ENCODE data around the gene POP5.

POP5 gene

DNA sequence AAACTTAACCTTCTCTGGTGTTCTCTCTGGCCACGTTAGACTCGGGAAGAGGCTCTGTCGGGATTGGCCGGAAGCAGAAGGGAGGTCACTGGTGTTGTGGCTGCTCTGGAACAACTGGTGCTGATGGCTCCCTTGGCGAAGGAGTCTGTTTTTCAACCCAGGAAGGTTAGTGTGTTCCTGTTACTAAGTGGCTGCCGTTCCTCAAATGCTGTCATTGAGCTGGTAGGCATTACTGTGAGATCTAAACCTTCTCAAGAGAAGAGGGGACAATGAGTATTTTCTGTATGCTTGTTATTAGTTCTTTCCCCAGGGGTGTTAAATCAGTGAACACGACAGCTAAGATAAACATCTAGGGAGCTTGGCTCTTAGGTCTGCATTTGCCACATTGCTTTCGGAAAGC is 18.3 kb downstream of the POP5 start:
- no peak overlapping the region for H3K4me3 ChIP-seq (replicated peaks; ENCODE audit: insufficient read depth, low read length)
- no peak overlapping the region for H3K27ac ChIP-seq (replicated peaks)
- TF ChIP-seq, protein P1, sequence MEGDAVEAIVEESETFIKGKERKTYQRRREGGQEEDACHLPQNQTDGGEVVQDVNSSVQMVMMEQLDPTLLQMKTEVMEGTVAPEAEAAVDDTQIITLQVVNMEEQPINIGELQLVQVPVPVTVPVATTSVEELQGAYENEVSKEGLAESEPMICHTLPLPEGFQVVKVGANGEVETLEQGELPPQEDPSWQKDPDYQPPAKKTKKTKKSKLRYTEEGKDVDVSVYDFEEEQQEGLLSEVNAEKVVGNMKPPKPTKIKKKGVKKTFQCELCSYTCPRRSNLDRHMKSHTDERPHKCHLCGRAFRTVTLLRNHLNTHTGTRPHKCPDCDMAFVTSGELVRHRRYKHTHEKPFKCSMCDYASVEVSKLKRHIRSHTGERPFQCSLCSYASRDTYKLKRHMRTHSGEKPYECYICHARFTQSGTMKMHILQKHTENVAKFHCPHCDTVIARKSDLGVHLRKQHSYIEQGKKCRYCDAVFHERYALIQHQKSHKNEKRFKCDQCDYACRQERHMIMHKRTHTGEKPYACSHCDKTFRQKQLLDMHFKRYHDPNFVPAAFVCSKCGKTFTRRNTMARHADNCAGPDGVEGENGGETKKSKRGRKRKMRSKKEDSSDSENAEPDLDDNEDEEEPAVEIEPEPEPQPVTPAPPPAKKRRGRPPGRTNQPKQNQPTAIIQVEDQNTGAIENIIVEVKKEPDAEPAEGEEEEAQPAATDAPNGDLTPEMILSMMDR (IDR thresholded peaks at IDR 0.05; ENCODE audit: insufficient read depth, low read length): no peak
- TF ChIP-seq POLR2AphosphoS5 (IDR thresholded peaks at IDR 0.05; ENCODE audit: low read depth) (no peak), GABPA (IDR thresholded peaks at IDR 0.05; ENCODE audit: low read depth) (no peak), SPI1 (IDR thresholded peaks at IDR 0.05; ENCODE audit: borderline replicate concordance, low read depth) (no peak)
- TF ChIP-seq, protein P2, sequence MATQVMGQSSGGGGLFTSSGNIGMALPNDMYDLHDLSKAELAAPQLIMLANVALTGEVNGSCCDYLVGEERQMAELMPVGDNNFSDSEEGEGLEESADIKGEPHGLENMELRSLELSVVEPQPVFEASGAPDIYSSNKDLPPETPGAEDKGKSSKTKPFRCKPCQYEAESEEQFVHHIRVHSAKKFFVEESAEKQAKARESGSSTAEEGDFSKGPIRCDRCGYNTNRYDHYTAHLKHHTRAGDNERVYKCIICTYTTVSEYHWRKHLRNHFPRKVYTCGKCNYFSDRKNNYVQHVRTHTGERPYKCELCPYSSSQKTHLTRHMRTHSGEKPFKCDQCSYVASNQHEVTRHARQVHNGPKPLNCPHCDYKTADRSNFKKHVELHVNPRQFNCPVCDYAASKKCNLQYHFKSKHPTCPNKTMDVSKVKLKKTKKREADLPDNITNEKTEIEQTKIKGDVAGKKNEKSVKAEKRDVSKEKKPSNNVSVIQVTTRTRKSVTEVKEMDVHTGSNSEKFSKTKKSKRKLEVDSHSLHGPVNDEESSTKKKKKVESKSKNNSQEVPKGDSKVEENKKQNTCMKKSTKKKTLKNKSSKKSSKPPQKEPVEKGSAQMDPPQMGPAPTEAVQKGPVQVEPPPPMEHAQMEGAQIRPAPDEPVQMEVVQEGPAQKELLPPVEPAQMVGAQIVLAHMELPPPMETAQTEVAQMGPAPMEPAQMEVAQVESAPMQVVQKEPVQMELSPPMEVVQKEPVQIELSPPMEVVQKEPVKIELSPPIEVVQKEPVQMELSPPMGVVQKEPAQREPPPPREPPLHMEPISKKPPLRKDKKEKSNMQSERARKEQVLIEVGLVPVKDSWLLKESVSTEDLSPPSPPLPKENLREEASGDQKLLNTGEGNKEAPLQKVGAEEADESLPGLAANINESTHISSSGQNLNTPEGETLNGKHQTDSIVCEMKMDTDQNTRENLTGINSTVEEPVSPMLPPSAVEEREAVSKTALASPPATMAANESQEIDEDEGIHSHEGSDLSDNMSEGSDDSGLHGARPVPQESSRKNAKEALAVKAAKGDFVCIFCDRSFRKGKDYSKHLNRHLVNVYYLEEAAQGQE (IDR thresholded peaks at IDR 0.05; ENCODE audit: insufficient replicate concordance, low read depth): no peak
- DNase-seq (ENCODE audit: low read depth in 1 of 2, low spot score in 1 of 2): no peak
- no peaks in the 10 kb centered on the region for H3K27me3 ChIP-seq (ENCODE audit: insufficient read depth, poor library complexity, severe bottlenecking)

DNA sequence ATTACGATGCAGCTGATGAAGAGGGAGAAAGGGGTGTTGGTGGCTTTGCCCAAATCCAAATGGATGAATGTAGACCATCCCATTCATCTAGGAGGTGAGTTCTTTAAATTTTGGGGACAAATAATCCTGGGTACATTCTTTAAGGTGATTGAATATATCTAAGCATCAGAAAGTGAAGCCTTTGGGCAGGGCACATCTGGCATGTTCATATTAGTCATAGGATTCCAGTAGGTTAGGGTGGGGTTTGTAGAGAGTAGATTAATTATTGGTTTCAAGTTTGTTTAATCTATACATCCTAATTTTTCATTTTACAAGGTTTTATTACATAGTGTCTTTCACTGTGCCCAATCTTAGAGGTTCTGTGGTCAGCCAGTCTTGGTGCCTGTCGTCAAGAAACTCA is 23.6 kb downstream of the POP5 start:
- no peak for DNase-seq (ENCODE audit: low read depth in 1 of 2, low spot score in 1 of 2)
- TF ChIP-seq POLR2AphosphoS5 (IDR thresholded peaks at IDR 0.05; ENCODE audit: low read depth) (no peak), SPI1 (IDR thresholded peaks at IDR 0.05; ENCODE audit: borderline replicate concordance, low read depth) (no peak), GABPA (IDR thresholded peaks at IDR 0.05; ENCODE audit: low read depth) (no peak)
- TF ChIP-seq, protein P1 (IDR thresholded peaks at IDR 0.05; ENCODE audit: insufficient read depth, low read length): no peak
- TF ChIP-seq, protein P2 (IDR thresholded peaks at IDR 0.05; ENCODE audit: insufficient replicate concordance, low read depth): no peak
- Histone ChIP-seq H3K4me3 (replicated peaks; ENCODE audit: insufficient read depth, low read length) (no peak overlapping the region), H3K27me3 (ENCODE audit: insufficient read depth, poor library complexity, severe bottlenecking) (no peaks in the 10 kb centered on the region), H3K27ac (replicated peaks) (no peak overlapping the region)

DNA sequence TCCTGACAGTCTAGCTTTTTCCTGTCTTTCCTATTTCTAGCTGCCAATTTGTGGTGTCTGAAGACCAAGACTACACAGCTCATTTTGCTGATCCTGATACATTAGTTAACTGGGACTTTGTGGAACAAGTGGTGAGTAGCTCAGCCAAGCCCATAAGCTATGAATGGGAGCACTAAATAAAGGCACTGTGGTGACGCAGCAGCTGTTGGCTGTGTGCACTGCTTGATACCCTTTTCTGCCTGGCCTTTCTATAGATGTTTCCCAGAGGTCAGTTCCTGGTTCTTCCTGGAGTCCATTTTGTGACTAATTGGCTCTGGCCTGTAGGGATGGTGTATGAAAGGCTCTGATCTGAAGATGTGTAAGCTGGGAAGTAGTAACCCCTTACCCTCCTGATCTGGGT is 26.5 kb downstream of the POP5 start:
- DNase-seq (ENCODE audit: low read depth in 1 of 2, low spot score in 1 of 2): no peak
- no peak overlapping the region for H3K4me3 ChIP-seq (replicated peaks; ENCODE audit: insufficient read depth, low read length)
- no peak for TF ChIP-seq POLR2AphosphoS5 (IDR thresholded peaks at IDR 0.05; ENCODE audit: low read depth)
- TF ChIP-seq, protein P1 (IDR thresholded peaks at IDR 0.05; ENCODE audit: insufficient read depth, low read length): no peak
- TF ChIP-seq SPI1 (IDR thresholded peaks at IDR 0.05; ENCODE audit: borderline replicate concordance, low read depth): no peak
- TF ChIP-seq, protein P2 (IDR thresholded peaks at IDR 0.05; ENCODE audit: insufficient replicate concordance, low read depth): no peak
- no peak for TF ChIP-seq GABPA (IDR thresholded peaks at IDR 0.05; ENCODE audit: low read depth)
- no peak overlapping the region for H3K27ac ChIP-seq (replicated peaks)
- no peaks in the 10 kb centered on the region for H3K27me3 ChIP-seq (ENCODE audit: insufficient read depth, poor library complexity, severe bottlenecking)

Data from HL-60 (cell line).